IPS-18a (cell line): ENCODE data around the gene SLC6A3.
"Not testable (repeated sequence)": the region's sequence is repeated elsewhere in the genome, so short reads cannot be mapped to it uniquely, and the experiment has no call there.

Experiments used
- H3K27ac ChIP-seq: one replicate; pipeline ENCODE4 v1.5.1; 2013; ENCODE audit warnings: low read length
- H3K27me3 ChIP-seq: one replicate; pipeline ENCODE4 v1.6.1; 2013; ENCODE audit warnings: mild to moderate bottlenecking, low read length; ENCODE audit not compliant: control insufficient read depth, insufficient read depth
- H3K36me3 ChIP-seq: one replicate; pipeline ENCODE4 v1.6.1; 2013; ENCODE audit warnings: low read depth, low read length; ENCODE audit not compliant: control insufficient read depth
- H3K4me1 ChIP-seq: one replicate; pipeline ENCODE4 v1.6.1; 2013; ENCODE audit warnings: low read depth, low read length; ENCODE audit not compliant: control insufficient read depth
- H3K4me3 ChIP-seq: one replicate; pipeline ENCODE4 v1.5.1; 2013; ENCODE audit warnings: low read length
- H3K9ac ChIP-seq: one replicate; pipeline ENCODE4 v1.6.1; 2013; ENCODE audit warnings: mild to moderate bottlenecking, low read length, moderate library complexity
- H3K9me3 ChIP-seq: one replicate; pipeline ENCODE4 v1.6.1; 2013; ENCODE audit warnings: low read depth, low read length; ENCODE audit not compliant: control insufficient read depth

Gene SLC6A3

GRCh38 chr5:1476181-1476966 is 31.1 kb upstream of the SLC6A3 start:
- H3K9me3 ChIP-seq: no peaks in the 10 kb centered on the region
- peaks cover 66% of the 10 kb centered on the region for H3K36me3 ChIP-seq
- no peak overlapping the region for H3K27ac ChIP-seq
- H3K27me3 ChIP-seq: no peaks in the 10 kb centered on the region
- H3K4me3 ChIP-seq: no peak overlapping the region
- H3K9ac ChIP-seq: no peak overlapping the region
- H3K4me1 ChIP-seq: no peaks in the 10 kb centered on the region

- H3K9ac ChIP-seq, H3K4me1 ChIP-seq, H3K27ac ChIP-seq, H3K27me3 ChIP-seq, H3K4me3 ChIP-seq, H3K9me3 ChIP-seq: not testable (repeated sequence)
- peaks cover 67% of the 10 kb centered on the region for H3K36me3 ChIP-seq
Observed at GRCh38 chr5:1475544-1475900, 30.3 kb upstream of the SLC6A3 start.

GRCh38 chr5:1474866-1475543 is 29.8 kb upstream of the SLC6A3 start:
- no peak overlapping the region for H3K9ac ChIP-seq
- peaks cover 72% of the 10 kb centered on the region for H3K36me3 ChIP-seq
- H3K4me1 ChIP-seq: no peaks in the 10 kb centered on the region
- no peak overlapping the region for H3K27ac ChIP-seq
- H3K9me3 ChIP-seq: no peaks in the 10 kb centered on the region
- no peak overlapping the region for H3K4me3 ChIP-seq
- no peaks in the 10 kb centered on the region for H3K27me3 ChIP-seq

GRCh38 chr5:1474183-1474839 is 29.1 kb upstream of the SLC6A3 start:
- peaks cover 72% of the 10 kb centered on the region for H3K36me3 ChIP-seq
- no peaks in the 10 kb centered on the region for H3K9me3 ChIP-seq
- no peak overlapping the region for H3K27ac ChIP-seq
- no peaks in the 10 kb centered on the region for H3K27me3 ChIP-seq
- H3K4me1 ChIP-seq: no peaks in the 10 kb centered on the region
- no peak overlapping the region for H3K4me3 ChIP-seq
- H3K9ac ChIP-seq: no peak overlapping the region

GRCh38 chr5:1473746-1474145 is 28.5 kb upstream of the SLC6A3 start:
- H3K9me3 ChIP-seq: no peaks in the 10 kb centered on the region
- H3K4me3 ChIP-seq: no peak overlapping the region
- no peaks in the 10 kb centered on the region for H3K27me3 ChIP-seq
- no peak overlapping the region for H3K9ac ChIP-seq
- no peak overlapping the region for H3K27ac ChIP-seq
- peaks cover 68% of the 10 kb centered on the region for H3K36me3 ChIP-seq
- no peaks in the 10 kb centered on the region for H3K4me1 ChIP-seq

- Histone ChIP-seq H3K36me3 (peaks cover 64% of the 10 kb centered on the region), H3K4me1 (no peaks in the 10 kb centered on the region), H3K27me3 (no peaks in the 10 kb centered on the region), H3K9me3 (no peaks in the 10 kb centered on the region), H3K4me3 (no peak overlapping the region), H3K9ac (no peak overlapping the region), H3K27ac (no peak overlapping the region)
Observed at GRCh38 chr5:1472964-1473628, 27.9 kb upstream of the SLC6A3 start.

GRCh38 chr5:1471997-1472963 is 27.0 kb upstream of the SLC6A3 start:
- Histone ChIP-seq H3K4me3 (no peak overlapping the region), H3K27ac (no peak overlapping the region), H3K4me1 (no peaks in the 10 kb centered on the region), H3K27me3 (no peaks in the 10 kb centered on the region), H3K9me3 (no peaks in the 10 kb centered on the region), H3K36me3 (peaks cover 60% of the 10 kb centered on the region), H3K9ac (no peak overlapping the region)

GRCh38 chr5:1471240-1471853 is 26.1 kb upstream of the SLC6A3 start:
- Histone ChIP-seq H3K4me3 (no peak overlapping the region), H3K9ac (no peak overlapping the region), H3K27ac (no peak overlapping the region), H3K36me3 (peaks cover 52% of the 10 kb centered on the region), H3K4me1 (no peaks in the 10 kb centered on the region), H3K27me3 (no peaks in the 10 kb centered on the region), H3K9me3 (no peaks in the 10 kb centered on the region)

GRCh38 chr5:1470762-1471211 is 25.5 kb upstream of the SLC6A3 start:
- H3K4me1 ChIP-seq: no peaks in the 10 kb centered on the region
- no peak overlapping the region for H3K9ac ChIP-seq
- no peaks in the 10 kb centered on the region for H3K9me3 ChIP-seq
- H3K4me3 ChIP-seq: no peak overlapping the region
- H3K27ac ChIP-seq: no peak overlapping the region
- H3K36me3 ChIP-seq: peaks cover 52% of the 10 kb centered on the region
- H3K27me3 ChIP-seq: no peaks in the 10 kb centered on the region

- no peak overlapping the region for H3K9ac ChIP-seq
- H3K27ac ChIP-seq: no peak overlapping the region
- peaks cover 52% of the 10 kb centered on the region for H3K36me3 ChIP-seq
Observed at GRCh38 chr5:1468629-1469527, 23.6 kb upstream of the SLC6A3 start.

More at GRCh38 chr5:1468629-1469527, 23.6 kb upstream of the SLC6A3 start:
- no peak overlapping the region for H3K4me3 ChIP-seq
- H3K4me1 ChIP-seq: no peaks in the 10 kb centered on the region
- no peaks in the 10 kb centered on the region for H3K9me3 ChIP-seq
- no peaks in the 10 kb centered on the region for H3K27me3 ChIP-seq
